Spleen (tissue), 11 donors: ENCODE results near the gene PXDN. TPM values are rescaled to one million over a fixed set of nuclear protein-coding genes. Genes with fewer than 3 reads are reported as not detected.

Source experiments
- DNase-seq: peaks from one replicate; pipeline ENCODE4 v3.0.0-alpha.2; 2020
- H3K27ac ChIP-seq, 8 donors: fragments of 200-600 bp; sonication (generic) in 7 of 8; 1 replicate in 4 of 8; 2 replicates in 4 of 8; pipeline versions ENCODE4 v1.5.0 to v1.8.0; 2016 to 2021; ENCODE audit warnings: inconsistent platforms in 4 of 8, mild to moderate bottlenecking in 4 of 8, moderate library complexity in 1 of 8
- H3K27me3 ChIP-seq, 7 donors: fragments of 200-600 bp; sonication (generic) in 6 of 7; replicated peaks in 1 of 7; 1 replicate in 4 of 7; 2 replicates in 3 of 7; pipeline versions ENCODE4 v1.5.0 to v1.8.0; 2016 to 2021; ENCODE audit warnings: inconsistent platforms in 3 of 7, mild to moderate bottlenecking in 1 of 7
- H3K36me3 ChIP-seq, 6 donors: fragments of 200-600 bp; sonication (generic) in 5 of 6; 1 replicate in 4 of 6; 2 replicates in 2 of 6; pipeline versions ENCODE4 v1.5.0 to v1.8.0; 2016 to 2021; ENCODE audit warnings: inconsistent platforms in 2 of 6
- H3K4me1 ChIP-seq, 6 donors: fragments of 200-600 bp; sonication (generic) in 5 of 6; 1 replicate in 3 of 6; 2 replicates in 3 of 6; pipeline versions ENCODE4 v1.5.0 to v1.8.0; 2016 to 2021; ENCODE audit warnings: inconsistent platforms in 3 of 6
- H3K4me3 ChIP-seq, 8 donors: fragments of 200-600 bp; sonication (generic) in 7 of 8; 1 replicate in 4 of 8; 2 replicates in 4 of 8; pipeline versions ENCODE4 v1.5.0 to v1.8.0; 2016 to 2021; ENCODE audit warnings: inconsistent platforms in 4 of 8, mild to moderate bottlenecking in 4 of 8, moderate library complexity in 2 of 8
- H3K9me3 ChIP-seq, 8 donors: fragments of 200-600 bp; sonication (generic) in 7 of 8; 1 replicate in 4 of 8; 2 replicates in 4 of 8; pipeline versions ENCODE4 v1.5.0 to v1.8.0; 2016 to 2021; ENCODE audit warnings: inconsistent platforms in 4 of 8
- POLR2A ChIP-seq, 3 donors: fragments of 450-650 bp; IDR thresholded peaks; one replicate each; pipeline ENCODE4 v1.5.1; 2017; ENCODE audit warnings: antibody characterized with exemption in 3 of 3, mild to moderate bottlenecking in 1 of 3
- POLR2AphosphoS5 ChIP-seq, 3 donors: sonication (generic); formaldehyde crosslinking; IDR thresholded peaks; one replicate each; pipeline ENCODE4 v1.5.1; 2017; ENCODE audit warnings: antibody characterized with exemption in 3 of 3
- WGBS, 5 donors: extraction: QIAGEN DNeasy Blood & Tissue Kit in 3 of 5; methylation state at CpG; one replicate each; pipeline versions ENCODE4 v1.1.5 to v1.1.7; 2013 to 2018; 5-methylcytosine and 5-hydroxymethylcytosine counted together
- intact Hi-C: fragments of 100-400 bp; cut with DNase I; formaldehyde crosslinking; loops from one replicate; pipeline ENCODE4 v1.15.0; 2023; ENCODE audit warnings: low total_unique reads
- polyA plus RNA-seq, 3 donors: library from polyadenylated mRNA; stranded (reverse); fragments of 200-250 nt; gene quantifications; one replicate each; pipeline ENCODE4 v1.2.1, GENCODE V29; 2013
- total RNA-seq, 7 donors: library from RNA; depleted of rRNA in 3 of 7; stranded (reverse); fragments of >200 nt in 3 of 7; fragmentation: NEBNext Ultra II Directional in 4 of 7; extraction: Animal tissue kit (Norgen Biotek cat#: 25700) in 4 of 7; gene quantifications; one replicate each; pipeline versions ENCODE4 v1.1.0 to v1.2.1, GENCODE V29; 2016 to 2021
- TF ChIP-seq, protein P1 (sequence below), 11 experiments: fragments of 200-600 bp in 7 of 11; fragments of 450-650 bp in 4 of 11; sonication (generic) in 4 of 11; IDR thresholded peaks in 8 of 11; conservative IDR thresholded peaks in 3 of 11; 1 replicate in 7 of 11; 2 replicates in 4 of 11; pipeline versions ENCODE4 v1.4.0 to v1.8.0; 2016 to 2021; ENCODE audit warnings: antibody characterized with exemption in 11 of 11, inconsistent platforms in 4 of 11, mild to moderate bottlenecking in 1 of 11
- donor health status: healthy with polysubstance abuse.
- donor health status: DM: no; HTN: no; CAD: no; lungs with moderate emphysema.
- donor health status: DM: no; HTN: no; CAD: no.
- donor health status: Bipolar disorder and iron deficiency.
- donor health status: healthy.
- donor health status: DM: no; HTN: no; CAD: no.
- donor health status: DM: yes; HTN: yes; CAD: no.

The PXDN gene
- total and polyA plus RNA-seq, 10 donors: 1.9 to 49.3 (median 30.8) TPM

DNA sequence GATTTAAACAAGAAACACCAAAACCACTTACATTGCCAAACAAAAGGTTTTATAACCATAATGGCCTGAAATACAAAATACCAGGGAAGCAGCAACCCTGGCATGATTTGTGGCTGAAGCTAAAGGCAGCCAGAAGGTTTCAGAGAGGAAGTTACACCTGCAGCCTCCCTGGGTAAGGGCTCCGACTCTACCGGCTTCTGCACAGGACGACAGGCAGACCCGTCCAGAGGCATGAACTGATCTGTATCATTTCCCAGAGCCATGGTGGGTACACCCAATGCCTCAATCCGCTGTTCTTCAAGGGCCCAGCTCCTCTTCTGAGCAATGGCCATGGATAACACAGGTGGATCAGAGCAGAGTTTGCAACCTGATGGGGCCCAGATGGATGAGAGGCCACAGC, 71.6 kb downstream of the PXDN start:
- H3K36me3 ChIP-seq: peaks cover 0 to 55% (median 2%) of the 10 kb centered on the region in 6 donors
- no peak overlapping the region for H3K4me3 ChIP-seq
- TF ChIP-seq, protein P1, sequence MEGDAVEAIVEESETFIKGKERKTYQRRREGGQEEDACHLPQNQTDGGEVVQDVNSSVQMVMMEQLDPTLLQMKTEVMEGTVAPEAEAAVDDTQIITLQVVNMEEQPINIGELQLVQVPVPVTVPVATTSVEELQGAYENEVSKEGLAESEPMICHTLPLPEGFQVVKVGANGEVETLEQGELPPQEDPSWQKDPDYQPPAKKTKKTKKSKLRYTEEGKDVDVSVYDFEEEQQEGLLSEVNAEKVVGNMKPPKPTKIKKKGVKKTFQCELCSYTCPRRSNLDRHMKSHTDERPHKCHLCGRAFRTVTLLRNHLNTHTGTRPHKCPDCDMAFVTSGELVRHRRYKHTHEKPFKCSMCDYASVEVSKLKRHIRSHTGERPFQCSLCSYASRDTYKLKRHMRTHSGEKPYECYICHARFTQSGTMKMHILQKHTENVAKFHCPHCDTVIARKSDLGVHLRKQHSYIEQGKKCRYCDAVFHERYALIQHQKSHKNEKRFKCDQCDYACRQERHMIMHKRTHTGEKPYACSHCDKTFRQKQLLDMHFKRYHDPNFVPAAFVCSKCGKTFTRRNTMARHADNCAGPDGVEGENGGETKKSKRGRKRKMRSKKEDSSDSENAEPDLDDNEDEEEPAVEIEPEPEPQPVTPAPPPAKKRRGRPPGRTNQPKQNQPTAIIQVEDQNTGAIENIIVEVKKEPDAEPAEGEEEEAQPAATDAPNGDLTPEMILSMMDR (IDR thresholded peaks at IDR 0.05 in 8 of 11, conservative IDR thresholded peaks at IDR 0.05 in 3 of 11): no peak
- TF ChIP-seq POLR2AphosphoS5 (IDR thresholded peaks at IDR 0.05): no peak
- no peak for TF ChIP-seq POLR2A (IDR thresholded peaks at IDR 0.05)
- H3K27me3 ChIP-seq: no peaks in the 10 kb centered on the region
- no peaks in the 10 kb centered on the region for H3K4me1 ChIP-seq
- DNase-seq: no peak
- no peaks in the 10 kb centered on the region for H3K9me3 ChIP-seq
- whole genome bisulfite sequencing, 5 donors: 70 to 88% (median 79%) methylated on average over 5 of the region's 5 CpGs
- intact Hi-C loops: no loop called here
- no peak overlapping the region for H3K27ac ChIP-seq

DNA sequence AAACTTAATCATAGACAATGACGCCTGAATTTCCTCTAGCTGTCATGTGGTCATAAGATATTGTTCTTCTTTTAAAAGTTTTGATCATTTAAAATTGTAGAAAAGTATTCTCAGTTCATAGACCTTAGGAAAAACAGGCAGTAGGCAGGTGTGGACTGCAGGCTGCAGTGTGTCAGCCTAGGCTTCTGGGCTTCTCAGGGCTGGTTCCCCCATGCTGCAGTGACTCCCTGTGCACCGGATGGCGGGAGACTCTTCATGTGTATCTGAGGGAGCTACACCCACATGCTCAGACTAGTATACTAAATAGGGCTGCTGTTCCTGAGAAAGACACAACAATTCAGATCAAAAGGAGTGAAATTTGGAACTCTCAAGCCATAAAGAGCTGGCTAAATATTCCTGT, 72.4 kb downstream of the PXDN start:
- Histone ChIP-seq H3K27me3 (no peaks in the 10 kb centered on the region), H3K36me3 (peaks cover 0 to 47% (median 2%) of the 10 kb centered on the region in 6 donors), H3K4me3 (no peak overlapping the region), H3K9me3 (no peaks in the 10 kb centered on the region), H3K4me1 (no peaks in the 10 kb centered on the region), H3K27ac (no peak overlapping the region)
- intact Hi-C loops: no loop called here
- TF ChIP-seq POLR2AphosphoS5 (IDR thresholded peaks at IDR 0.05) (no peak), POLR2A (IDR thresholded peaks at IDR 0.05) (no peak)
- TF ChIP-seq, protein P1 (IDR thresholded peaks at IDR 0.05 in 8 of 11, conservative IDR thresholded peaks at IDR 0.05 in 3 of 11): no peak
- DNase-seq: no peak
- 81 to 93% (median 90%) methylated on average over 3 of the region's 3 CpGs for WGBS, 5 donors

DNA sequence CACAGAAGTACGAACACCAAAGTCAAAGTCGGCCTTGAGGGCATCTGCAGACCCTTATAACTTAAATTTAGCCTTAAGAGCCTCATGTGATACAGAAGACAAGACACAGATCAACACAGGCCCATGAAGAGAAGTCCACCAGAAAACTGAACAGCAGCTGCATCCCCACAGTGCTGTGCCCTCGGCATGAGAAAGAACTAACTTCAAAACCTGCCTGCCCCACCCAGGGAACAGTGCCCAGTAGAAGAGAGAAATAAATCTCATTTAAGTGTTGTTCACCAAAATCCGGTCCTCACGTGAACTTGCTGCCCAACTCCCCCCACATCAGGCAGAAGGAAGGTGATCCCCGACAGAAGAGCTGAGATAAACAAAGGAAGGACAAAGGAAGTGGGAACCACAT, 73.7 kb downstream of the PXDN start:
- TF ChIP-seq POLR2AphosphoS5 (IDR thresholded peaks at IDR 0.05) (no peak), POLR2A (IDR thresholded peaks at IDR 0.05) (no peak)
- TF ChIP-seq, protein P1 (IDR thresholded peaks at IDR 0.05 in 8 of 11, conservative IDR thresholded peaks at IDR 0.05 in 3 of 11): no peak
- Histone ChIP-seq H3K4me1 (no peaks in the 10 kb centered on the region), H3K4me3 (no peak overlapping the region), H3K9me3 (no peaks in the 10 kb centered on the region), H3K27me3 (no peaks in the 10 kb centered on the region), H3K36me3 (peaks cover 0 to 40% (median 0%) of the 10 kb centered on the region in 6 donors), H3K27ac (no peak overlapping the region)
- intact Hi-C loops: no loop called here
- WGBS, 5 donors: 61 to 87% (median 77%) methylated on average over 6 of the region's 6 CpGs
- no peak for DNase-seq

DNA sequence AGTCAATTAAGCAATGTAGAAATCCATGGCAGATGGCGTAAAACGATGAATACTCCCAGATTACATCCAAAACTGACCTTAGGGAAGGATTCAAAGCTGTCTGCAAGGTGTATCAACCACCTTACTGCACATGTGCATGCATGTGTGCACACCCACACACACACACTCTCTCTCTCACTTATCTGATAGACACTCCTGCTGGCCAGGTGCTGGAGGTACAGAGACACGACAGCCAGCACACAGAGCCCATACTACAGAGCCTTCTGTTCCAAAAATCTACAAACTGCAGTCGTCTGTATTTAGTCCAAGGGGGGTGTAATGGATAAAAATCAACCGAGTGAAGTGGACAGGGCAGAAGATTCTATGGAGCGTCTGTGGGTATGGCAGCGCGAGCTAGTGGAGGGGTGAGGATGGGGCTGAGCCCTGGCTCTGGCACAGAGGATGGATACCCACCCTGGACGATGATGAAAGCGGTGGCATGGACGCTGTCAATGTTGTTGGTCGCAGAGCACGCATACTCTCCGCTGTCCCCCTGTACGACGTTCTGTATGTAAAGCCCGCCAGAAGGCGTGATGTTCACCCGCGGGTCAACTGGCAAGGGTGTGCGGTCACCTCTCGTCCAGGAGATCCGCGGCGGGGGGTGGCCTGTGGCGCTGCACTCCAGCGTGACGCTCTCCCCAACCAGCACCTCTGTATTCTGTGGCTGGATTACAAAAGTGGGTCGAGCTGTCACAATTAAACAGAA, 78.4 kb downstream of the PXDN start:
- TF ChIP-seq POLR2AphosphoS5 (IDR thresholded peaks at IDR 0.05) (no peak), POLR2A (IDR thresholded peaks at IDR 0.05) (no peak)
- TF ChIP-seq, protein P1 (IDR thresholded peaks at IDR 0.05 in 8 of 11, conservative IDR thresholded peaks at IDR 0.05 in 3 of 11): no peak
- peaks cover 0 to 52% (median 6%) of the 10 kb centered on the region in 6 donors for H3K36me3 ChIP-seq
- no peak overlapping the region for H3K27ac ChIP-seq
- intact Hi-C loops: no loop called here
- no peak overlapping the region for H3K4me3 ChIP-seq
- DNase-seq: no peak
- H3K27me3 ChIP-seq: no peaks in the 10 kb centered on the region
- no peaks in the 10 kb centered on the region for H3K4me1 ChIP-seq
- 89 to 95% (median 93%) methylated on average over 29 of the region's 29 CpGs for WGBS, 5 donors
- no peaks in the 10 kb centered on the region for H3K9me3 ChIP-seq
